Endothelial cell (in vitro differentiated cells): ENCODE measurements around the gene ASGR1. TPM values are rescaled to one million over a fixed set of nuclear protein-coding genes. Genes with fewer than 3 reads are reported as not detected.
A peak's percentile ranks its signal among the peaks of the same experiment; 100 is the strongest.

ENCODE experiments used
- DNase-seq: peaks from one replicate; pipeline ENCODE4 v3.0.0; 2021; ENCODE audit warnings: low spot score
- H3K27ac Mint-ChIP-seq: one replicate; pipeline ENCODE4 v1.8.0; 2021; ENCODE audit warnings: mixed read lengths, inconsistent platforms; ENCODE audit not compliant: unreplicated experiment
- H3K27me3 Mint-ChIP-seq: one replicate; pipeline ENCODE4 v1.8.0; 2021; ENCODE audit warnings: mild to moderate bottlenecking, moderate library complexity, mixed read lengths, inconsistent platforms; ENCODE audit not compliant: unreplicated experiment
- H3K36me3 Mint-ChIP-seq: one replicate; pipeline ENCODE4 v1.8.0; 2021; ENCODE audit warnings: mild to moderate bottlenecking, low read depth, mixed read lengths, inconsistent platforms; ENCODE audit not compliant: unreplicated experiment
- H3K4me1 Mint-ChIP-seq: one replicate; pipeline ENCODE4 v1.8.0; 2021; ENCODE audit warnings: mild to moderate bottlenecking, mixed read lengths, inconsistent platforms; ENCODE audit not compliant: unreplicated experiment
- H3K4me3 Mint-ChIP-seq: one replicate; pipeline ENCODE4 v1.8.0; 2021; ENCODE audit warnings: mild to moderate bottlenecking, mixed read lengths, inconsistent platforms; ENCODE audit not compliant: unreplicated experiment
- H3K9me3 Mint-ChIP-seq: one replicate; pipeline ENCODE4 v1.8.0; 2021; ENCODE audit warnings: mixed read lengths, inconsistent platforms; ENCODE audit not compliant: unreplicated experiment
- CTCF ChIP-seq: fragments of 200-600 bp; sonication (generic); IDR thresholded peaks from one replicate; pipeline ENCODE4 v1.5.0; 2021; ENCODE audit warnings: antibody characterized with exemption; ENCODE audit not compliant: unreplicated experiment
- total RNA-seq: library from RNA; stranded (reverse); fragmentation: NEBNext Ultra II Directional; extraction: Animal tissue kit (Norgen Biotek cat#: 25700); gene quantifications from one replicate; pipeline ENCODE4 v1.2.1, GENCODE V29; 2021; ENCODE audit not compliant: unreplicated experiment

ASGR1 gene
- total RNA-seq, 1 donor from 2014 or later: 23.9 TPM

DNA sequence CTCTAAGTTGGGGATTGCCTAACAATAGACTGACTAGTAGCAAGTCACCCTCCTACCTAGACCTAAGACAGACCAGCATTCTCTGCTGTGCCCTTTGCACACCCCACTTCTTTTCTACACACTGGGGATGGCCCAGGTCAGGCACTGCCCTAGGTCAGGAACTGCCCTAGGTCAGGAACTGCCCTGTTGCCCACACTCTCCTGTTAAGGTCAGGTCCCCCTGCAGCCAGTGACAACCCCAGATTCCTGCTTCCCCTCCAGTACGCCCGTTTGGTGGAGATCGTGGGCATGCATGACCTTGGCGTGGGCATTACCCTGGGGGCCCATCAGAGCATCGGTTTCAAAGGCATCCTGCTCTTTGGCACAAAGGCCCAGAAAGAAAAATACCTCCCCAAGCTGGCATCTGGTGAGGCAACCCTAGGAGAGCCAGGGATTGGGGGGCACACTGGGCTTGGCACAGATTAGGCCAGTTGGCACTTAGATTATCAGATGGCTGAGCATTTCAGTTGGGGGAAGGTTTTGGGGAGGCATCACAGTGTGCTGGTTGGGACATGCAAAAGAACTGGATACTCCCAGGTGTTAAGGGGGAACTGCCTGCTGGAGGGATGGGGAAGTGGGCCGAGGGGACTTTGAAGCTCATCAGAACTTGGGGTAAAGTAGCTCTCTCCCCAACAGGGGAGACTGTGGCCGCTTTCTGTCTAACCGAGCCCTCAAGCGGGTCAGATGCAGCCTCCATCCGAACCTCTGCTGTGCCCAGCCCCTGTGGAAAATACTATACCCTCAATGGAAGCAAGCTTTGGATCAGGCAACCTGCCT is 42.3 kb upstream of the ASGR1 start:
- Mint-ChIP-seq H3K4me3 (peak overlapping the region; percentile 95), H3K36me3 (peaks cover 21% of the 10 kb centered on the region), H3K4me1 (peaks cover 36% of the 10 kb centered on the region), H3K27me3 (peaks cover 37% of the 10 kb centered on the region), H3K27ac (peak overlapping the region; percentile 36), H3K9me3 (no peaks in the 10 kb centered on the region)
- DNase-seq: no peak
- no peak for TF ChIP-seq CTCF

GRCh38 chr17:7220593-7221277 is 41.6 kb upstream of the ASGR1 start:
- peak overlapping the region; percentile 95 for H3K4me3 Mint-ChIP-seq
- peaks cover 41% of the 10 kb centered on the region for H3K27me3 Mint-ChIP-seq
- peaks cover 21% of the 10 kb centered on the region for H3K36me3 Mint-ChIP-seq
- peak overlapping the region; percentile 74 for H3K27ac Mint-ChIP-seq
- no peak for TF ChIP-seq CTCF
- peaks cover 43% of the 10 kb centered on the region for H3K4me1 Mint-ChIP-seq
- peak; percentile 47 for DNase-seq
- H3K9me3 Mint-ChIP-seq: no peaks in the 10 kb centered on the region

GRCh38 chr17:7219812-7220592 is 40.8 kb upstream of the ASGR1 start, which contains the start of the genes ACADVL and DLG4:
TSS of gene ACADVL (plus strand) at chr17:7219938. CDS start at chr17:7219985, 47 bp downstream.
TSS of gene DLG4 (minus strand) at chr17:7219836.
- H3K4me1 Mint-ChIP-seq: peaks cover 47% of the 10 kb centered on the region
- H3K4me3 Mint-ChIP-seq: peak within 1 kb of the TSS; percentile 95
- TF ChIP-seq CTCF: no peak
- peaks cover 38% of the 10 kb centered on the region for H3K27me3 Mint-ChIP-seq
- H3K36me3 Mint-ChIP-seq: peaks cover 18% of the 10 kb centered on the region
- H3K27ac Mint-ChIP-seq: peak within 1 kb of the TSS; percentile 74
- DNase-seq: peak; percentile 82
- no peaks in the 10 kb centered on the region for H3K9me3 Mint-ChIP-seq

DNA sequence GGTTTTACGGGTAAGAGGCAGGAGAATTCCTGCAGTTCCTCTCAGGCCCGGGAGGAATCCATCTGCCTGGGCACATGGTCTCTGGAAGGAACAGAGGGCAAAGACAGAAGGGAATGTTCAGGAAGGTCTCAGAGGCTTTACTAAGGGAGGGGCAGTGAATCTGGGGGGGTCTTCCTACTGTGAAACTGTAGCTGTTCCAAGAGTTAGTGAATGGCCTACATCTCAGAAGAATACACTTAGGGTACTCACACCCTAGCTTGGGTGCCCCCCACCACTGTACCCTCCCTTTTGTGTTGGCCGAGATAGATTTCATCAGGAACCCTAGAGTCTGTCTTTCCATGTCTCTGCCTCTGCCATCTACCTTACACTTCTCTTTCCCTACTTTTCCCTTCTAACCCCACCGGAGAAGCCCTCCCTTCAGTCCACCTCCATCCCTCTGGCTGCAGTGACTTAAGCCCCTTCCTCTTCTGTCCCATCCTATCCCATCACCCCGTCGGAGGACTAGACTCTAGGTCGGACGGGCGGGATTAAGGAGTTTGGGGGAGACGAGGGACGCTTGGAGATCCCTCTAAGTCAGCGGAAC is 40.1 kb upstream of the ASGR1 start:
- no peak for DNase-seq
- TF ChIP-seq CTCF: no peak
- H3K4me3 Mint-ChIP-seq: peak overlapping the region; percentile 95
- peaks cover 51% of the 10 kb centered on the region for H3K4me1 Mint-ChIP-seq
- peaks cover 18% of the 10 kb centered on the region for H3K36me3 Mint-ChIP-seq
- H3K9me3 Mint-ChIP-seq: no peaks in the 10 kb centered on the region
- peaks cover 43% of the 10 kb centered on the region for H3K27me3 Mint-ChIP-seq
- H3K27ac Mint-ChIP-seq: peak overlapping the region; percentile 74
